GM20000 (cell line): Measurements from ENCODE around the gene SMARCC2.

Experiments used
- DNase-seq: peaks from one replicate; pipeline ENCODE4 v3.0.0; 2012; ENCODE audit warnings: low spot score
- TF ChIP-seq, protein P1 (sequence below): IDR thresholded peaks from 2 replicates; pipeline ENCODE4 v1.5.1; 2012; ENCODE audit warnings: mild to moderate bottlenecking, control low read depth; ENCODE audit errors: extremely low read depth, missing control alignments

Gene SMARCC2

DNA sequence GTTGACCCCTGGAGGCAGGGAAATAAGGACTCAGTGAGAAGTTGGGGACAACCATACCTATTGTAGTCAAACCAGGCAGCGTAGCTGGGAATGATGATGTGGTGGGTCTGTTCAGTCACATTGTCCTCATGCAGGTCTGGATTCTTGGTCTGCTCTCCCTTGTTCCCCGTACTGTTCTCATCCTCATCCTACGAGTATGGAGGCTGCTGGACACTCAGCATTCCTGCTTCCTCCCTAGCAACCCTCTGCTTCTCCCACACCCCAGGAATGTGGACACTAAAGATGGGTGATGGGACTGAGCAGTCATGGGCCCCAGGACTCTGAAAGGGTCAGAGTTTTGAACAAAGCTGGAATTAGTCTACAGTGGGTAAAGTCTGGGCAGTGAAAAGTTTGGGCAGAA, 10.9 kb downstream of the SMARCC2 start:
- no peak for DNase-seq
- TF ChIP-seq, protein P1, sequence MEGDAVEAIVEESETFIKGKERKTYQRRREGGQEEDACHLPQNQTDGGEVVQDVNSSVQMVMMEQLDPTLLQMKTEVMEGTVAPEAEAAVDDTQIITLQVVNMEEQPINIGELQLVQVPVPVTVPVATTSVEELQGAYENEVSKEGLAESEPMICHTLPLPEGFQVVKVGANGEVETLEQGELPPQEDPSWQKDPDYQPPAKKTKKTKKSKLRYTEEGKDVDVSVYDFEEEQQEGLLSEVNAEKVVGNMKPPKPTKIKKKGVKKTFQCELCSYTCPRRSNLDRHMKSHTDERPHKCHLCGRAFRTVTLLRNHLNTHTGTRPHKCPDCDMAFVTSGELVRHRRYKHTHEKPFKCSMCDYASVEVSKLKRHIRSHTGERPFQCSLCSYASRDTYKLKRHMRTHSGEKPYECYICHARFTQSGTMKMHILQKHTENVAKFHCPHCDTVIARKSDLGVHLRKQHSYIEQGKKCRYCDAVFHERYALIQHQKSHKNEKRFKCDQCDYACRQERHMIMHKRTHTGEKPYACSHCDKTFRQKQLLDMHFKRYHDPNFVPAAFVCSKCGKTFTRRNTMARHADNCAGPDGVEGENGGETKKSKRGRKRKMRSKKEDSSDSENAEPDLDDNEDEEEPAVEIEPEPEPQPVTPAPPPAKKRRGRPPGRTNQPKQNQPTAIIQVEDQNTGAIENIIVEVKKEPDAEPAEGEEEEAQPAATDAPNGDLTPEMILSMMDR = no peak

DNA sequence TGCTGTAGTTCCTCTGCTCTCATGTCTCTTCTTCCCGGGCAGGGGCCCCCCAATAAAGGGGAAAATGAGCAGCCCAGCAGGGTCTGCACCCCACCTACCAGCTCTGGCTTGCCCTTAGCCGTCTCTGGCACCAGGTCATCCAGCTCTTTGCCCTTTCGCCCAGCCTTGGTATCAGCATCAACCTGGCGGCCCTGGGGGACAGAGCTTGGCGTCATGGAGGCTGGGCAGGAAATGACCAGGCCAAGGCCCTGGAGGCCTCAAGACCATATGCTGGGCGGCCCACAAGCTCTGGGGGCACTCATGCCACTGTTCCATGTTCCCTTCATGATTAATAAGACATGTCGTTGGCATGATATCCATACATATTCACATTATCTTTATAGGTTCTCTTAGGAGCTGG, 16.4 kb downstream of the SMARCC2 start:
- DNase-seq = no peak
- TF ChIP-seq, protein P1 = no peak

DNA sequence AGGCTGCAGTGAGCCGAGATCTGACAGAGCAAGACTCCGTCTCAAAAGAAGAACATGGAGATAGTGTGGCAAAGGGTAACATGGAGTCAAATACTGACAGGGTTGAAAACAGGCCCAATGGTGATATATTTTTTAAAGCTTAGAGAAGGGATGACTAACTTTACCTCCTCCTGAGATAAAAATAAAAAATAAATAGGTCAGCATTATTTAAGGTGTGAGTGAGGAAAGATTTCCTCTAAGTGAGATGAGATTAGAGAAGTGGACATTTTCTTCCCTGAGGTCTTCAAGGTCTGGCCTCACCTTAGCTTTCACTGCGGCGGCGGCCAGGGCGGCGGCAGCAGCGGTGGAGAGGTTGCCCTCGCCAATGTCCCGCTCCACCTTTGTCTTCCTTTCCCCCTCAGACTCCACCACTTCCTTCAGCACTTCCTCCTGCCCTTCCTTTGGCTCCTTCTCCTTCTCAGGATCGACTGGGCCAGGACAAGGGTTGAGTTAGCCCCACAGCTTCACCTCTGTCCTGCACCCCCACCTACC, 20.0 kb downstream of the SMARCC2 start:
- TF ChIP-seq, protein P1 = no peak
- DNase-seq = no peak

DNA sequence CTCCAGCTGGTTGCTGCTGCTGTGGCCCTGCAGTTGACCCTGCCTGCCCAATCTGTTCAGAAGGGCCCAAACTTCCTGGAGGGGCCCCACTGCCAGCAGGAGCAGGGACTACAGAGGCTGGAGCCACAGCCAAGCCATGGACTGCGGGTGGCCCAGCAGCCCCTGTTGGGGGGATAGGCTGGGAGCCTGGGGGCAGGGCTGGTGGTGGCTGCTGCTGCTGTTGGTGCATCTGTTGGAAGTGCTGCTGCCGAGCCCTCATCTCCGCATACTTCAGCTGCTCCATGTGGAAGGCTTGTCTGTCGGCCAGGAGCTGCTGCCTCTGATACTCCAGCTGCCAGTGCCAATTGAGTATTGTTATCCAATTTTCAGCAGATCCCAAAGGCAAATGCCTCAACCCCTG, 23.9 kb downstream of the SMARCC2 start:
- TF ChIP-seq, protein P1 = no peak
- no peak for DNase-seq

DNA sequence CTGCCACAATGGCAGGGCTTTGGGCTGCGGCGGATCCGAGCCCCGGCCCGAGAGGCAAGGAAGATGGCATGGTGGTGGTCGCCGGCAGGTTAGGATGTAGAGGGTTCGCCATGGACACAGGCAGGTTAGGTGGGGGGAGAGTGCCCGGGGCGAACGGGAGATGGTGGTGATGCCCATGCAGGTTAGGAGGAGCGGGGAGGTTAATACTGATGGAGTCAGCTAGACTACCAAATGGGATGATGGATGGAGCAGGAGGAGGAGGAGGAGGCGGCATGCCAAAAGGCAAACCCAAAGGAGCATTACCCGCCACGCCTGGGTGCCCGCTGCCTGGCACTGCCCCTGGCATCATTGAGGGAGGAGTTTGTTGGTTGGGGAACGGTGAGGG, 24.9 kb downstream of the SMARCC2 start:
- TF ChIP-seq, protein P1 = no peak
- no peak for DNase-seq

DNA sequence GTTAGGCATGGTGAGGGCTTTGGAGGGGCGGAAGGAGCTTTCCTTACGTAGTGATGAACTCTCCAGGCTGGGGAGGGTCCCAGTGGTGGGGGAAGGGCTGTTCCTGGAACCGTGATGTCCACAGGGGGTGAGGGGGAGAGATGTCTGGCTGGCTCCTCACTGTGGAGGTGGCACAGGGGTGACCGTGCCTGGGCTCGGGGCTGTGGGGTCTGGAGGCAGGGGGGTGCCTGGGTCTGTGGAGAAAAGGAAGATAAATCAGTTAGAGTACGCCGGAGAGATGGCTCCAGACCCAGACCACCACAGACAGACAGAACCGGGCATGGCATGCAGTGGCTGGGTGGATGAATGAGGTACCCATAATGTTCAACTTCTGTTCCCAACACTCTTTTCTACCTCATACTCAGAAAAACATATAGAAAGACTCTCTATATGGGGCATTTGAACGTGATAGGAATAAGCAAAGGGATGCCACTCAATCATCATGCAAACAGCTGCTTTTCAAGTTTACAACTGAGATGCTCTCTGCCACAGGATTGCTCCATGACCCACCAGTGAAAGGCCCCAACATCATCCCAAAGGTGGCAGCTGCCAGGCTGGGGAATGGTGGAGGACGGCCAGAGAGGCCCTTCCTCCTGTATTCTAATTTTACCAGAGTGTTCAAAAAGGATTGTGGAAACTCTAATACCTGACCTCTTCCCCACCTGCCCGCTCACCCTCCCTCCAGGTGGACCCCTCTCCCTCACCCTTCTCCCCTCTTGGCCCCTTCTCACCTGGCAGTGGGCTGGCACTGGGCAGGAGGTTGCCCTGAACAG, 25.5 kb downstream of the SMARCC2 start:
- DNase-seq = no peak
- TF ChIP-seq, protein P1 = no peak

DNA sequence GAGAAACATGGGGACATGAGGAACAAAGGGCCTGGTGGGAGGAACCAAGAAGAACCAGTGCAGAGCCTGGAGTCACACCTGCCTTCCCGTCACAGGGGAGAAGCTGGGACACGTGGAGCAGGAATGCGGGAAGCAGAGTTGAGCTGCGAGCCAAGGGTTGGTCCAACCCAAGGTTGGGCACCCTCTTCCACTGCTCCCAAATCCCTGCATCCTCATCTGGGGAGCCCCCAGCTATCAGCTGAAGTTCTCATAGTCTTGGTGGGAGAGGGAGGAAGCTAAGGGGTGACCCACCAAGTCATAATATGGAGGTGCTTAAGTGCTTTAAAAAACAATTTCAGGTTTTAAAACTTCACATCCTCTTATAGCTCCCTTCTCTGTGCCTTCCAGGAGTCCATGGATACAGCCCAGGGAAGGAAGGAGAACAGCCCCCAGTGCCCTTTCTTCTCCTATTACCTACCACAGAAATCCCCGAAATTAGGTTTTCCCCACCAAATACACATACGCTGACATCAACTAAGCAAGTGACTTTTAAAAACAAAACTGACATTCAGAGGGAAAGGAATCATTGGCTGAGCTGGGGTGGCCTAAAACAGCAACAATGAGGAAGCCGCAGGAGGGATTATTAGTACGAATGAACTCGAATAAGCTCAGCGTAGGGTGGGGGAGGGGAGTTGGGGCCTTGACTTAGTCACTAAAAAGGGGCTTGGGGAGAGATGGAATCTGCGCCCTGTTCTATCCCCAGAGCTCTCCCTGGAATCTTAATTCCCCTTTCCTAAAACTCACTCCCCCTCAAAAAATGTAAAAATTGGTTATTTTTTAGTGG, 26.6 kb downstream of the SMARCC2 start:
- no peak for DNase-seq

More for the DNA sequence above, 26.6 kb downstream of the SMARCC2 start:
- TF ChIP-seq, protein P1 = no peak
